ENCODE results near the gene TENM4.

DNA sequence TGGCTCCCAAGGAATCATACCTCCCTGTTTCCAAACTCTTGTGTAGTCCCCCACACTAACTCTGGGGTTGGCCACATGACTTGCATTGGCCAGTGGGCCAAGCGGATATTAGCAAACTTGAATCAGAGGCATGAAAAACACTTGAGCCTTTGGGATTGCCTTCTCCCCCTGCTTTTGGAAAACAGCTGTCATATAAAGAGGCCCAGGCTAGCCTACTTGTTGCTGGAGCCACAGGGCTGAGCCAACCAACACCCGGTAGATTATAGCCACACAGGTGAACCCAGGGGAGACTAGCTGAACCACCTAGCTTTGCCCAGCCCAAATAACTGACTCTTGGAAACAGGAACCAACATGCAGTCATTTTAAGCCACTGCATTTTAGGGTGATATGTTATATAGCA, 354.8 kb downstream of the TENM4 start:
- TF ChIP-seq EP300 (conservative IDR thresholded peaks at IDR 0.05; ENCODE audit: poor library complexity, severe bottlenecking) (no peak), RAD21 (conservative IDR thresholded peaks at IDR 0.05) (no peak), POLR2AphosphoS5 (IDR thresholded peaks at IDR 0.05) (no peak)
- TF ChIP-seq, protein P1, sequence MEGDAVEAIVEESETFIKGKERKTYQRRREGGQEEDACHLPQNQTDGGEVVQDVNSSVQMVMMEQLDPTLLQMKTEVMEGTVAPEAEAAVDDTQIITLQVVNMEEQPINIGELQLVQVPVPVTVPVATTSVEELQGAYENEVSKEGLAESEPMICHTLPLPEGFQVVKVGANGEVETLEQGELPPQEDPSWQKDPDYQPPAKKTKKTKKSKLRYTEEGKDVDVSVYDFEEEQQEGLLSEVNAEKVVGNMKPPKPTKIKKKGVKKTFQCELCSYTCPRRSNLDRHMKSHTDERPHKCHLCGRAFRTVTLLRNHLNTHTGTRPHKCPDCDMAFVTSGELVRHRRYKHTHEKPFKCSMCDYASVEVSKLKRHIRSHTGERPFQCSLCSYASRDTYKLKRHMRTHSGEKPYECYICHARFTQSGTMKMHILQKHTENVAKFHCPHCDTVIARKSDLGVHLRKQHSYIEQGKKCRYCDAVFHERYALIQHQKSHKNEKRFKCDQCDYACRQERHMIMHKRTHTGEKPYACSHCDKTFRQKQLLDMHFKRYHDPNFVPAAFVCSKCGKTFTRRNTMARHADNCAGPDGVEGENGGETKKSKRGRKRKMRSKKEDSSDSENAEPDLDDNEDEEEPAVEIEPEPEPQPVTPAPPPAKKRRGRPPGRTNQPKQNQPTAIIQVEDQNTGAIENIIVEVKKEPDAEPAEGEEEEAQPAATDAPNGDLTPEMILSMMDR (IDR thresholded peaks at IDR 0.05; ENCODE audit: poor library complexity, severe bottlenecking), result no peak
